GM19452 (cell line): ENCODE results near the gene MORN3.
"Not testable (repeated sequence)": the region's sequence is repeated elsewhere in the genome, so short reads cannot be mapped to it uniquely, and the experiment has no call there.

Experiments
- ATAC-seq: cut with Tn5 transposase; IDR thresholded peaks from one replicate; pipeline ENCODE4 v1.9.1; 2021; ENCODE audit not compliant: unreplicated experiment

The MORN3 gene

DNA sequence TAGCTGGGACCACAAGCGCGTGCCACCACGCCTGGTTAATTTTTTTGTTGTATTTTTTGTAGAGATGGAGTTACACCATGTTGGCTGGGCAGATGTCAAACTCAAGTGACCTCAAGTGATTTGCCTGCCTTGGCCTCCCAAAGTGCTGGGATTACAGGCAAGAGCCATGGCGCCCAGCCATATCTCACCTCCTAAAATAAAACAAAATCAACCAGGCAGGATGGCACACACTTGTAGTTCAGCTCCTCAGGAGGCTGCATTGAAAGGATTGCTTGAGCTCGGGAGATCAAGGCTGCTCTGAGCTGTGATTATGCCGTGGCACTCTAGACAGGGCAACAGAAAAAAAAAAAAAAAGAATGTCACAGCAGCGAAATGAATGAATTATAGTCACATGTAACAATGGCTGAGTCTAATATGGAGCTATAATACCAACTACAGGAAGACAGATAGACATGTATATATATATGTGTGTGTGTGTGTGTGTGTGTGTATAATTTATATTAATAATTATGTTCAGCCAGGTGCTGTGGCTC is 23.8 kb upstream of the MORN3 start:
- no peak for ATAC-seq

DNA sequence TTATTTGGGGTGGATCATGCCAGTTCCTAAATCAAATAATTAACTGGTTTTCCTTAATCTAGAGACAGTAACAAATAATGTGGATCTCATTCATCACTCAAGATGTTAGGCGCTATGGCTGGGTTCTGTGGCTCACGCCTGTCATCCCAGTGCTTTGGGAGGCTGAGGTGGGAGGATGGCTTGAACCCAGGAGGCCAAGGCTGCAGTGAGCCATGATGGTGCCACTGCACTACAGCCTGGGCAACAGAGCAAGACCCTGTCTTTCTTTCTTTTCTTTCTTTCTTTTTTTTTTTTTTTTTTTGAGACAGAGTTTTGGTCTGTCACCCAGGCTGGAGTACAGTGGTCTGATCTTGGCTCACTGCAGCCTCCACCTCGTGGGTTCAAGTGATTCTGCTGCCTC is 23.3 kb upstream of the MORN3 start:
- ATAC-seq = not testable (repeated sequence)

DNA sequence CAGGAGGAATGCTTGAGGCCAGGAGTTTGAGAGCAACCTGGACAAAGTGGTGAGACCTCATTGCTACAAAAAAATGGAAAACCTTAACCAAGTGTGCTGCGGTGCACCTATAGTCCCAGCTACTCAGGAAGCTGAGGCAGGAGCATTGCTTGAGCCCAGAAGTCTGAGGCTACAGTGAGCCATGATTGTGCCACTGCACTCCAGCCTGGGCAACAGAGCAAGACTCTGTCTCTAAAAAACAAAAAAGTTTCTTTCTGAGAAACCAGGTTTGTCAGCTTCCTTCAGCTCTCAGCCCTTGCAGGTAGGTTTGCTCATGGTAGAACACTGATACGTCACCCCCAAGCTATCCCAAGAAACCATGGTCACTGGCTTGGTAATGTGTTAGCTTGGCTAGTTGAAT is 20.0 kb upstream of the MORN3 start:
- no peak for ATAC-seq

GRCh38 chr12:121688966-121689365 is 19.5 kb upstream of the MORN3 start:
- no peak for ATAC-seq

DNA sequence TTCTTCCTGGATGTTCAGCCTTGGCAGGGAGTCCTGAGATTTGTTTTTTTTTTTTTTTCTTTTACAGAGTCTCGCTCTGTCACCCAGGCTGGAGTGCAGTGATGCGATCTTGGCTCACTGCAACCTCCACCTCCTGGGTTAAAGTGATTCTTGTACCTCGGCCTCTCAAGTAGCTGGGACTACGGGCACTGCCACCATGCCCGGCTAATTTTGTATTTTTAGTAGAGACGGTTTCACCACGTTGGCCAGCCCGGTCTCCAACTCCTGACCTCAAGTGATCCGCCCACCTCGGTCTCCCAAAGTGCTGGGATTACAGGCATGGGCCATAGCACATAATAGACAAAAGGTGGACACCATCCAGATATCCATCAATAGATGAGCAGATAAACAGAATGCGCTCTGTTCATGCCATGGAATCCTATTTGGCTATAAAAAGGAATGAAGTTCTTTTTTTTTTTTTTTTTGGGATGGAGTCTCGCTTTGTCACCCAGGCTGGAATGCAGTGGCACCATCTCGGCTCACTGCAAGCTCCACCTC is 10.3 kb upstream of the MORN3 start:
- not testable (repeated sequence) for ATAC-seq

GRCh38 chr12:121678716-121679300 is 9.4 kb upstream of the MORN3 start:
- ATAC-seq = no peak

- no peak for ATAC-seq
These were observed 8.9 kb upstream of the MORN3 start for GRCh38 chr12:121678305-121678704.

DNA sequence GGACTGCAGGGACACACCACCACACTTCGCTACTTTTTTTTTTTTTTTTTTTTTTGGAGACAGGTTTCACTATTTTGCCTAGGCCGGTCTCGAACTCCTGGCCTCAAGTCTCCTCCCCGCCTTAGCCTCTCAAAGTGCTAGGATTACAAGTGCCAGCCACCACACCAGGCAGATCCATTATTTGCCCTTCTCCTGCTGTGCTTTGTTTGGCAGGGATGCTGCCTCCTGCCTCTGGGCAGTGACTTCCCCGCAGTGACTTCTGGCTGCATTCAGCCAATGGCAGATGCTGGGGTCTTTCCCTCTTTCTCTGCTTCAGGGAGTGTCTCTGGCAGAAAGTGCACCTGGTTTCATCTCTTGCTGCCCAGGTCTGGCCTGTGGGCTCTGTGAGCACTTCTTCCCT is 6.7 kb upstream of the MORN3 start:
- ATAC-seq = no peak

DNA sequence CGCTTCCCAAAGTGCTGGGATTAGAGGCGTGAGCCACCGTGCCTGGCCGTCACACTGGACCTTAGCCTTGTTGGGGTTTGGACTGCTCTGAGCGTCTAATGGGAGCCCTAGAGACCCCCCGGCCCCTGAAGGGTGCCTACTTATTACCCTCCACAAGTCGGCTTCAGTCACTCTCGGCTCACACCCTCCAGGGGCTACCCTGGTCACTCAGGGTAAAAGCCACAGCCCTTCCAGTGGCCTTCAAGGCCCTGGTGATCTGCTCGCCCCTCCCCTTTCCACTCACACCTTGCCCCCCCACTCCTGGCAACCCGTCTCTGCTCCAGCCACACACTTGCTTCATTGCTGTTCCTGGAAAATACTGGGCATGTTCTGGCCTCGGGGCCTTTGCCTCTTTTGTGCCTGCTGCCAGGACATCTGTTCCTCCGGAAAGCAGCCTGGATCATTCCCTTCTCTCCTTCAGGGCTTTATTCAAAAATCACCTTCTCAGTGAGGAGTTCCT is 3.6 kb upstream of the MORN3 start:
- ATAC-seq = no peak

DNA sequence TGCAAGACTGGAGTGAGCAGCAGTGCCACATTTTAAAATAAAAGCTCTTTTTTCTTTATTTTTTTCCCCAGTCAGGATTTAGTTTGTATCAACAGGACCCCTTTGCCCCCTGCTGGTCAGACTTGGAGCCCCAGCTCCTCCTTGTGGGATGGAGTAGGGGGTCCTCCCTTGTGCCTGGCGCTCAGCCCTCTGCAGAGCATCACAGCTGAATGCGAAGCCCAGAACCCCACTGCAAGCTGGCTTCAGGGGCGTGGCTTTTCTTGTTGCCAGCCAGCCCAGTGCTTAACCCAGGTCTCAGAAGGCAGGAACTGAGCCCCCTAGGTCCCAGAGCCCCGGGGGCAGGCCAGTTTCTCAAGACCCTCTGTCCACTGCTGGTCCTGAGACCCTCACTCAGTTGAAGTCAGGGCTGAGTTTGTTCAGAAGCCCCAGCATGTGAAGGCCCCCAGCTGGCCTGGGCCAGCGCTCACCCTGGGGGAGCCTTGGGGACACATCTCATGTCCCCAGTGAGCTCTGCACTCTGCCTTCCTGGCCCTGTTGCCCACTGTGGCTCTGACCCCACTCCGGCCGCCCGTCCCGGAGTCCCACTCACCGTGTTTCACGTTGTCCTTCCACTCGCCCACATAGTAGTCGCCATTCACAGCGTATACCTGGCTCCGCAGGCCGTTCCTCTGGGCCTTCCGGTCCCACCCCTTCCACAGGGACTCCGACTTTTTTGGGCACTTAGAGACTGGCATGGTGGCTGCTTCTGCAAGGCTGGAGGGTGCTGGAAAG is 519 bp downstream of the MORN3 start:
- ATAC-seq = no peak

DNA sequence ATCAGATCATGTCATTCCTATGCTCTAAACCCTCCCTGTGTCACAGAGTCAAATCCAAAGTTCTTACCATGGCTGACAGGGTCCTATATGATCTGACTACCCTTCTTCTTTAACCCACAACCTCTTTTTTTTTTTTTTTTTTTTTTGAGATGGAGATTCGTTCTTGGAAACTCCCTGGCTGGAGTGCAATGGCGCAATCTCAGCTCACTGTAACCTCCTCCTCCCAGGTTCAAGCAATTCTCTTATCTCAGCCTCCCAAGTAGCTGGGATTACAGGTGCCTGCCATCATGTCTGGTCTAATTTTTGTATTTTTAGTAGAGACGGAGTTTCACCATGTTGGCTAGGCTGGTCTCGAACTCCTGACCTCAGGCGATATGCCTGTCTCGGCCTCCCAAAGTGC is 2.6 kb downstream of the MORN3 start:
- not testable (repeated sequence) for ATAC-seq

GRCh38 chr12:121663610-121663929 is 5.9 kb downstream of the MORN3 start:
- ATAC-seq = no peak

DNA sequence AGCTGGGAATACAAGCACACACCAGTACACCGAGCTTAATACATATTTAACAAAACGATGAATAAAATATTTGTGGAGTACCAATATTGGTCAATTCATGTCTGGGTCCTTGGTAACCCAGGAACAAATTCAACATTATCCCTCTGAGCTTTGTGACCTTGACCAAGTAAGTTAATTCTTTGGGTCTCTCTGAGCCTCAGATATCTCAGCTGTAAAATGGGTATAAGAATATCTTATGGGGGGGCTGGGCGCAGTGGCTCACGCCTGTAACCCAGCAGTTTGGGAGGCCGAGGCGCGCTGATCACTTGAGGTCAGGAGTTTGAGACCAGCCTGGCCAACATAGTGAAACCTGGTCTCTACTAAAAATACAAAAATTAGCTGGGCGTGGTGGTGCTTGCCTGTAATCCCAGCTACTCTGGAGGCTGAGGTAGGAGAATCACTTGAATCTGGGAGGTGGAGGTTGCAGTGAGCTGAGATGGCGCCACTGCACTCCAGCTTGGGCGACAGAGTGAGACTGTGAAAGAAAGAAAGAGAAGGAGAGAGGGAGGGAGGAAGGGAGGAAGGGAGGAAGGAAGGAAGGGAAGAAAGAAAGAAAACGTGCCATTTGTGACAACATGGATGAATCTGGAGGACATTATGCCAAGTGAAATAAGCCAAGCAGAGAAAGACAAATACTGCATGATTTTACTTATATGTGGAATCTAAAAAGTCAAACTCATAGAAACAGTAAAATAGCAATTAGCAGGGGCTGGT is 7.9 kb downstream of the MORN3 start:
- ATAC-seq = not testable (repeated sequence)

- no peak for ATAC-seq
These were observed 12.0 kb downstream of the MORN3 start for GRCh38 chr12:121657305-121658008.

- ATAC-seq = no peak
These were observed 13.3 kb downstream of the MORN3 start for GRCh38 chr12:121656122-121656521.

- ATAC-seq = no peak
These were observed 15.5 kb downstream of the MORN3 start for GRCh38 chr12:121653999-121654398.

DNA sequence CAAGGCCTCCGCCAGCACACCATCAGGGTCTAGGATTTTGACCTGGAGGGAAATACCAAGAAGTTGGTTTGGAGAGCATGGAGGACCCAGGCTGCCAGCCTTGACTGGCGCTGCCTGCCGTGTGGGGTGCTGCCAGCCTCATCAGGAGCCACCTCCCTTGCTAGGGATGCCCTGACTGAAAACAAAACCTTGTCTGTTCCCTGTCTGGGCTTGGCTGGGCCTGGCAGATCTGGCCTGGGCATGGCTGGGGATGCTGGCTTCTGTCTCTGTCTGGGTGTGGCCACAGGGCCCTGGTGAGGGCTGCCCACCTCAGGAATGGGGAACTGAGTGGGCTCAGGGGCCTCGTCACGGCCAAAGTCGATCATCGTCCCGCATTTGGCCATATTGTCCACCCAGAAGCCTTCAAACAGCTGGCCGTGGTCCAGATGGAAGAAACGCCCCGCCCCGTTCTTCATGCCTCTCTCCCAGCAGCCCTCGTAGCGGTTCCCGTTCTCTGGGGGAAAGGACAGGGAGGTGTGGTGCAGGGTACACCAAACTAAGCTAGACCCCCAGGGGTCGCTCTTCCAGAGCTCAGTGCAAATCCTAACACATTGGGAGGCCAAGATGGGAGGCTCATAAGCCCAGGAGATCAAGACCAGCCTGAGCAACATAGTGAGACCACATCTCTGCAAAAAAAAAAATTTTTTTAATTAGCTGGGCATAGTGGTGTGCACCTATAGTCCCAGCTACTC is 16.5 kb downstream of the MORN3 start:
- no peak for ATAC-seq

- no peak for ATAC-seq
These were observed 18.1 kb downstream of the MORN3 start for GRCh38 chr12:121651320-121651719.

DNA sequence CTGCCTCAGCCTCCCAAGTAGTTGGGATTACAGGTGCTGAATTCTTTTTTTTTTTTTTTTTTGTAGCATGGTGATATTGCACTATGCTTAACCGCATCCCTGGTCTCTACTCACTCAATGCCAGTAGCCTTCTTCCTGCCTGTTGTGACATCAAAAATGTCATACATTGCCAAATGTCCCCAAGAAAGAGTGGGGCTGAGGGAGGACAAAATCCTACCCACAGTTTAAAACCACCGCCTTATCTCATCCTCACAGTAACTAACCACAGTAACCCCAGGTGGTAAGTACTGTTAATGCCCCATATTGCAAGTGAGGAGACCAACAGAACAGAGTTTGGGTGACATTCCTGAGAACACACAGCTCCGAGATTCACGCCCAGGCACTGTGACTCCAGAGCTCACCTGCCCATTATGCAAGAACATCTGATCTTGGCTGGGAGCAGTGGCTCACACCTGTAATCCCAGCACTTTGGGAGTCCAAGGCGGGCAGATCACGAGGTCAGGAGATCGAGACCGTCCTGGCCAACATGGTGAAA is 19.6 kb downstream of the MORN3 start:
- ATAC-seq = no peak

GRCh38 chr12:121649322-121649721 is 20.1 kb downstream of the MORN3 start:
- ATAC-seq = no peak
